NCI-H524 treated with DMSO at 0.1 percent for 48 hours (cell line): ENCODE measurements around the gene QPCTL.

ENCODE experiments used
- DNase-seq: peaks from one replicate; lab custom pipeline; 2025; lab: John Stamatoyannopoulos, UW

QPCTL gene

DNA sequence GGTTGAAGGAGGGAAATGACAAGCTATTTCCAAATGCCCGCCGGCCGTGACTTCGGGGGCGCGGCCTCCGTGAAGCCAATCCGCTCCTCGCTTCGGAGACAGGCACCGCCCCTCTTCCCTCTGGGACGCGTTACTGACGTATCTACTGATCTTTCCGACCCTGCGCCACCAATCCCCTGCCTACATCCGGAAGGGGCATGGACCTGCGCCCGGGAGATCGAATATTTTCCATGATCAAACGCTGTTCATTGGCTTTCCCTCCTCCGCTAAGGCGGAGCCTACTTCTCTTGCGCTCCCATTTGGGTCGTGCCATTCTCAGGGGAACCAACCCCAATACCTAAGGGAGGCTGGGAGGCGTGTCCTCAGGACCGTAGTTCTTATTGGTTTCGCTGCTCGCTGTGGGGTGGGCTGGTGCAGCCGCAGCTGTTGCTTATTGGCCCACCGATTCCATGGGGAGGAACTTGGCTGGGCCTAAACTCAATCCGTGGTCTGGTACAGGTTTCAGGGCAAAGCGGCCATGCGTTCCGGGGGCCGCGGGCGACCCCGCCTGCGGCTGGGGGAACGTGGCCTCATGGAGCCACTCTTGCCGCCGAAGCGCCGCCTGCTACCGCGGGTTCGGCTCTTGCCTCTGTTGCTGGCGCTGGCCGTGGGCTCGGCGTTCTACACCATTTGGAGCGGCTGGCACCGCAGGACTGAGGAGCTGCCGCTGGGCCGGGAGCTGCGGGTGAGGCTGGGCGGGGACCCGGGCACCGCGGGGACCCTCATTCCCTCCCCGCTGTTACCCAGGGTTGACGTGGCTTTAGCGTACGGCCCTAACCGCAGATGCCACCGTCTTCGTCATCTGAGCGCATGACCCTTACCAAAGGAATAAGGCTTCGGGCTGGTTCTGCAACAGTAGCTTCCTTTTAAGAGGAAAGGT is at the start of gene QPCTL:
Gene QPCTL (plus strand): TSS at position 480 of the 919 bp plus-strand sequence. CDS start 38 bp downstream, at position 518.
- peak; percentile 99 for DNase-seq

DNA sequence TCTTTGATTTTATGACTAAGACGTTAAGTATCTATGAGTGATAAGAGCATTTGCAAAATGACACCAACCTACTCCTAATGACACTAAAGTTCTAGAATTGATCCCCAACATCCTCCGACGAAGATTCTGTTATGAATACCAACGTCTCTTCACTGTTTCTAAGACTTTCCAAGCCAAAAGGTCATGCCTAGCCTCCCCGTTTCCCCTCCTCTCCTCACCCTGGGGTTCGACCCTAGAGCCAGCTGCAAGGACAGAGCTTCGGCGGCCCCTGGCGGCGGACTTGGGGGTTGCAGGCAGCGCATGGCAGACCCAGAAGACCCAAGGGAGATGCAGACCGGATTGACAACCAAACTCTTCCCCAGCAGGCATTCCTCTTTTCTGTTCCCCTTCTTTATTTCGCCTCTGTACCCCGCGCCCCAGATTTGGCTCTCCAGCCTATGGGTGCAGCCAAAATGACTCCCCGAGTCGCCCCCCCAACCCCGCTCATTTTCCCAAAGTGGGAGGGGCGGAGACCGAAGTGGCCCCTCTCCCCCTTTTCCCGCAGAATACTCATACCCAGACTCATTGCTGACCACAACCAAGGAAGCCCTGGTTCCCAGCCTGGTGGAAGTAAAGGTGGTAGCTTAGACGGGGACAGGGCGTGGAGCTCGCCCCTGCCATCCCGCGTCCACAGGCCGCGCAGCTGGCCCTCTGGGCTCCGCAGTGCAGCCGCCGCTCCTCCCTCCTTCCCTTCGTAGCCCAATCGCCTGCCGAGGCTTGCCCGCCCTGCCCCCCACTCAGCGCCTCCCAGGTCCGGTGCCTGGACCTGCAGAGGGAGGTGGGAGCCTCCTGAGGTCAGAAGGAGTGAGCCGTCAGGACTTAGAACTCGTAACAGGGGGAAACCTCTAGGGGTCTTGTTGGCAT is 49.2 kb upstream of the QPCTL start:
- DNase-seq, result peak; percentile 65

DNA sequence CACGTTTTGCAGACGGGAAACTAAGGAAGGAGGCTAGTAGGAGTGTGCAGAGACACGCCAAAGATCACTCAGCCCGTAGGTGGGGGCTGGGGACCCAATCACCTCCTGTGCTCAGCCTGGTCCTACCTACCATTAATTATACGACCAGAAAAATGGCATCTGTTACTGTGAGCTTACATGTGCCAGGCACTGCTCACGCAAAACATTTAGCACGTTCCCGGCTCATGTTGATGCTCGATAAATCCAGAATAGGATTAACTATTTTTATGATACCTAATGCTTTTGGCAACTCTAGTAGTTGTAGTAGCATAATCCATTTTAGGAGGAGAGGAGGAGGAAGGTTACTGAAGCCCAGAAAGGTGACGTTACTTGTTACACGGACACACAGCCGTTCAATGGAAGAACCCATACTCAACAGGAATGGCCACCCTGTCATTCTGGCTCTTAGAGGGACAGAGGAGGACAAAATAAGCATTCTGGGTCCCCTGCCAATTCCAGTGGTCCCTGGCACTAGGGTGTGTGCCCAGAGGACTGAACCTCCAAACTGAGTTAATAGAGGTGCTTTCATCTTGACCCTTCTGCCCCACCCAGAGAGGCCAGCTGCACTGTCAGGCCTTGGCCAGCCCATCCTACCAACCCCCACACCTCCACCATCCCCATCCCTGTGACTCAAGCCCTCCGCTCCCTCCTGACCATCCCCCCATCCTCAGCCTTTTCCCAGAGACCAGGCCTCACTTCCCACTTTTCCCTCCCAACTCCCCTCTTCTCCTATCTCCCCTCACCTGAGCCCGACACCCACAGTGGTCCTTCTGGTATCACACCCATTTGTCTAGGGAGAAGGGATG is 48.3 kb upstream of the QPCTL start:
- DNase-seq, result no peak

DNA sequence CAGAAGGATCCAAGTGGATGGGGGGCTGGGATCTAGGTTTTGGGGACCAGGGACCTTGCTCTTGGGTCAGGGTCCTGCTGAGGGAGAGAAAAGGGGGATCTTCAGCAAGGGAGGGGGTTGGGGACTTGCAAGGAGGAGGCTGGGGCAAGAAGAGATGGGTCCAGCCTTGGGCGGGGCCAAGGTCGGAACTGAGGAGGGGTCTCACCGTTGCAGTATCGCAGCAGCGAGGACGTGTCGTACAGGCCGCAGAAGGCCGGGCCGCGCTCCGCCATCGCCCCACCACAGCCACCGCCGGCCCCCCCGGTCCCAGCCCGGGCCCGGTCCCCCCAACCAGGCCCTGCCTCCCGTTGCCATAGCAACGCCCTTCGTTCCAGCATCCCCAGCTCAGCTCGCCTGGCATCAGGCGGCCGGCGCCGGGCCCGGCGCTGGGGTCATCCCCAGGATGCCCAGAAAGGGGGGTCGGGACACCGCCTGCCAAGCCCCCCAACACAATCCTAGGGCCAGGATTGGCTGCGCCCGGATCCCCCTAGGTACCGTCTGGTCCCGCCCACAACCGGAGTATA is 47.3 kb upstream of the QPCTL start:
- DNase-seq, result no peak

DNA sequence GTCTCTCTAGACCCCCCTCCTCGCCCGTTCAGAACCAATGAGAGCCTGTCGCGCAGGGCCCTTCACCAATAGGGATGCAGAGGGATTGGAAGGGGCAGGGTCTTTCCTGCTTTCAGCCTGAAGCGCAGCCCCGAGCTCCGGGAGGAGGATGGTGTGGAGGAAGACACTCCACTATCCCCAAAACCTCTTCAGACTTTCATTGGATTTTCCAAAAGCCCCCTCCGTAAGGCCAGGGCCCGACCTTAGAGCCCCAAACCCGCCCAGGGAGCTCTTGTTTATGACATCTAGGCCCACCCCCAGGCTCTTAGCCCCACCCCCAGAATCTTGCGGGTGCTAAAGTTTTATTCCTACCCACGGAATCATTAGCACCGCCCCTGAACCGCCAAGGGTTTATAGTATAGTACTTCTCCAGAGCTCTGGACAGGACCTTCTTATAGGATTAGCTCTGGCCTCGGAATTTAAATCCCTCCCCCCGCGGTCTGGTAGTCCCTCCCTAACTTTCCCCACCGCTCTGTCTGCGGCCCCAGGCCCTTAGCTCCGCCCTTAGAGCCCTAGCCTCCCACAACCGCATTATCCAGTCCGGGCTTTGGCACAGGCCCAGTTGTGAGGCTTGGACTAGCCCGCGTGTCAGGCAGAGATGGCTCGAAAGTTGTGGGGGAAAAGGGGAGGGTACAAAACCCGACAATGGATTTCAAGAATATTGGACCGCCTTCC is 46.7 kb upstream of the QPCTL start:
- peak; percentile 78 for DNase-seq

DNA sequence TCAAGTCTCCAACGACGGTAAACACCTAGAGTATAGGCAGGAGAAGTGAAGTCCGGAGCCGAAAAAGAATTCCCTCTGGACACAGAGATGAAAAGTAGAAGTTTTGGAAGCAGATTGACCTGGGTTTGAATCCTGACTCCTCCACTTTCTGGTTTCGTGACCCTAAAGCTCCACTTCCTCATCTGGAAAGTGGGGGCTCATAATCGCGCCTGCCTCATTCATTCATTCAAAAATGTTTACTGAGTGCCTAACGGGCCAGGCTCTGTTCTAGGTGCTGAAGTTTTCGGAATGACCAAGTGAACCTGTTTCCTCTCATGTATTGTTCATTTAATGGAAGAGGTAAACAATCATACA is 46.1 kb upstream of the QPCTL start:
- no peak for DNase-seq

DNA sequence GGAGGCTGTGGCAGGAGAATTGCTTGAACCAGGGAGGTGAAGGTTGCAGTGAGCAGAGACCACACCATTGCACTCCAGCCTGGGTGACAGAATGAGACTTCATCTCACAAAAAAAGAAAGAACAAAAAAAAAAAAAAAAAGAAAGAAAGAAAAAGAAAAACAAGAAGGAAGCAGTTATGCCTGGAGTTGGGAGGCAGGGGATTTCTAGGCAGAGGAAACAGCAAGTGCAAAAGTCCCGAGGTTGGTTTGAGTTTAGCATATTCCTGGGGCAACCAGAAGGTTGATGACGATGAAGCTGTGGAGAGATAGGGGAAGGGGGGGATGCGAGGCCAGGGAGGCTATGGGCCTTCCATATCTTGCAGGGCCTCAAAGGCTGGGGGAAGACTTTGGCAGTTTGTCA is 41.7 kb upstream of the QPCTL start:
- DNase-seq, result no peak

DNA sequence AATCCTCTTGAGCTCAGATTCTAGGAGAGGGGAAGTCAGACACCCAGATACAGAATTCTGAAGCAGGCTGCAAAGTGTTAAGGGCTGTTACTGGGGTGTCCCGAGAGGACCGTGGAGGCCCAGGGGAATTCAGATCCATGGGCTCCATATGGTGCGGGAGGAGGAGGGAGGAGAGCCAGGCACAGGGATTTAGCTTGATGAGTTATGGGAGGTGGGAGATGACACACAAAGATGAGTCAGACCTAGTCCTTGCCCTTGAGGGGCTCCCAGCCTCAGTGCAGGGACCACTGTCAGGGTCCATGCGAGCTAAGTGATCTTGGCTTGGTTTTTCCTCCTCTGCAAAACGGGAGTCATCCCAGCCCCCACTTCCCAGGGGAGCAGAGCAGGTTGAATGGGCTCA is 38.8 kb upstream of the QPCTL start:
- DNase-seq, result peak; percentile 84

DNA sequence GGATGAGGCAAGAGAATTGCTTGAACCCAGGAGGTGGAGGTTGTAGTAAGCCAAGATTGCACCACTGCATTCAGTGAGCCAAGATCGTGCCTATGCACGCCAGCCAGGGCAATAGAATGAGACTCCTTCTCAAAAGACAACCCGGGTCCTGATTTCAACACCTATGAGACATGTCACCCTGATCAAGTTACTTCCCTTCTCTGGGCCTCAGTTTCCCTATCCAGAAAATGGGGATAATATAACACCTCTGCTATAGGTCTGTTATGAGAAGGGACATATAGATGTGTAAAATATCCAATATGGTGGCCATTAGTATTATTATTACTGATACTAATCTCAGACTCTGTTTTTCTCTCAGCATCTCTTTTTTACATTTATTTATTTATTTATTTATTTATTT is 37.4 kb upstream of the QPCTL start:
- DNase-seq, result no peak

DNA sequence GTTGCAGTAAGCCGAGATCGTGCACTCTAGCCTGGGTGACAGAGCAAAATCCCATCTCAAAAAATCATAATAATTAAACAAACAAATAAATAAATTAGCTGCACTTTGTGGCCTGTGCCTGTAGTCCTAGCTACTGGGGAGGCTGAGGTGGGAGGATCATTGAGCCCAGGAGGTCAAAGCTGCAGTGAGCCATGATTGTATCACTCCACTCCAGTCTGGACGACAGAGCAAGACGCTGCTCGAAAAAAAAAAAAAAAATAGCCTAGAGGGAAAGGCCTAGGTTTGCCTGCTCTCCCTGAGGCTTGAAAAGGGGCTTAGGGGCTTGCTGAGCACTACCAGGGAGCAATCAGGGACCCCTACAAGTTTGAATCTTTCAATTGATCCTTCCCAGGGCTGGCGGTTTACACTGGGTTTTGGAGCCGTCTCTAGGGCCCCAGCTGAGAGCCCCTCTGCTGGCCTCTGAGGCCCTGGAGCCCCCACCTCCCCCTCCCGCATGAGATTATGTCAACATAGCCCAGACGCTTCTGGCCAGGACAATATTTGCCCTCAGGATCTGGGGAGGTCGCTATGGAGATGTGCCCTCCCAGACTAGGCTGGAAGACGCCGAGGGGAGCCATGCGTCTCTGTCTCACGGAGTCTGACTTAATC is 34.8 kb upstream of the QPCTL start:
- no peak for DNase-seq

DNA sequence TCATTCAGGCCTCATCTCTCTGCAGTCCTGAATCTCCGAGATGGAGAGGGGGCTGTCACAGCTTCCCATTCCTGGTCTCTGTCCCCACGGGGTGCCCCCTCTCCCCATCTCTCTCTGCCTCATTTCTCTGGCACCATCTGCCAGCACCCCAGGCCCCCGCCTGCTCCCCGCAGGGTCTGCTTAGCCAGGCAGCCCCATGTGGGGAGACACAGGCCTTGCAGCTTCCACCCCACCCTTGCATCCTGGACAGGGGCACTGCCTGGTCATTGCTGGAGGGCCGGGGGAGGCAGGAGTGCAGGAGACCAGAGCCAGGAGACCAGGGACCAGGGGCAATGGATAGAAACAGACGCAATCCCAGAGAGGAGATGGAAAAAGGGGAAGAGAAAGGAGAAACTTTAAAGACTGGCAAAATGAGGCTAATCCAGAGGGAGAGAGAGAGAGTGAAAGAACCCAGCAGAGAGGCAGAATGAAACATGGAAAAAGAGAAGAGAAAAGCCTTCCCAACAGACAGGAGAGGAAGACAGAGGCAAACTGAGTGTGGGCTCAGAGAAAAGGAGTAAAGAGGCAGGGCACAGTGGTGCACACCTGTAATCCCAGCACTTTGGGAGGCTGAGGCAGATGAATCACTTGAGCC is 33.3 kb upstream of the QPCTL start:
- no peak for DNase-seq

DNA sequence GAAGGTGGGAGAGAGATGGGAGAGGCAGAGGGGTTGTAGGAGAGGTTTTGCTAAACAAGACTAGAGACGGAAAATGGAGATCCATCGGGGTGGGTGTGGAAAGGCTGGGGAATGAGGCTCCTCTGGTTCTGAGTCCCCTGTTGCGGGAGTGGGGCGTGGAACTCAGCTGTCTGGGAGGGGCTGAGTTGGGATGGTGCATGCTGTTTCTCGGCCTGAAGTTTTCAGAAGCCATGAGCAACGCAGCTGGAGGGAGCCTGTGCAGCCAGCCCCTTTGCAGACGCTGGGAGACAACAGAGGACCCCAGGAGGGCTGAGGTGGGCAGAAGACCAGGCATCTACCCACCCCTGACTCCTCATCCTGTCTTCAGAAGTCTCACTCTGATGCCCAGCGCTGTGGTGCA is 31.8 kb upstream of the QPCTL start:
- no peak for DNase-seq

DNA sequence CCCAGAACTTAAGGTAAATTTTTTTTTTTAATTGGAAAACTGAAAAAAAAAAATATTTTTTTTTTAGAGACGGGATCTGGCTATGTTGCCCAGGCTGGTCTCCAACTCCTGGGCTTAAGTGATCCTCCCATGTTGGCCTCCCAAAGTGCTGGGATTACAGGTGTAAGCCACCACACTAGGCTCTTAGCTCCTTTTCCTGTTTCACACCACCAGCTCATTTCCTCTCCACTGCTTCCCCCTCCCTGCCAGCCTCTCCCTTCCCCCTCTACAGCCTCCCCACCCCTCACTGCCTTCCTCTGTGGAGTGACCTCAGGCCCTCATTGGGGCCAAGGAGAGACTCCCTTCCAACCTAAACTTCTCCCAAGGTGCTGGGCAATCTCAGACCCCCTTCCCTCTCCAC is 28.7 kb upstream of the QPCTL start:
- DNase-seq, result no peak

DNA sequence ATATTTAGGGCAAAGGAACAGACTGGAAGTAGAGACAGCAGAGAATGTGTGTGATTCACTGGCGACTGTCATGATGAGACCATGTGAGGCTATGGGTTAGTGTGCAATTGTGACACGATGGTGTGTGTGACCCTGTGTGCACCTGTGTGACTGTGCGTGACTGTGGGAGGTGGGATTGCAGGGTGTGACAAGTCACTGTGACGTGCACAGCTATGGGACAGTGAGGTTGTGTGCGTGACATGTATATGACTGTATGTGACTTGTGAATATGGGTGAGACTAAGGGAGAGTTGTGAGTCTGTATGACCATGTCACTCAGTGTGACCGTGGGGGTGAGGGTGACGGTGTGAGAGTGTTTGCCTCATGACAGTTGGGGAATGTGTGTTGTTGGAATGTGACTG is 27.9 kb upstream of the QPCTL start:
- no peak for DNase-seq

DNA sequence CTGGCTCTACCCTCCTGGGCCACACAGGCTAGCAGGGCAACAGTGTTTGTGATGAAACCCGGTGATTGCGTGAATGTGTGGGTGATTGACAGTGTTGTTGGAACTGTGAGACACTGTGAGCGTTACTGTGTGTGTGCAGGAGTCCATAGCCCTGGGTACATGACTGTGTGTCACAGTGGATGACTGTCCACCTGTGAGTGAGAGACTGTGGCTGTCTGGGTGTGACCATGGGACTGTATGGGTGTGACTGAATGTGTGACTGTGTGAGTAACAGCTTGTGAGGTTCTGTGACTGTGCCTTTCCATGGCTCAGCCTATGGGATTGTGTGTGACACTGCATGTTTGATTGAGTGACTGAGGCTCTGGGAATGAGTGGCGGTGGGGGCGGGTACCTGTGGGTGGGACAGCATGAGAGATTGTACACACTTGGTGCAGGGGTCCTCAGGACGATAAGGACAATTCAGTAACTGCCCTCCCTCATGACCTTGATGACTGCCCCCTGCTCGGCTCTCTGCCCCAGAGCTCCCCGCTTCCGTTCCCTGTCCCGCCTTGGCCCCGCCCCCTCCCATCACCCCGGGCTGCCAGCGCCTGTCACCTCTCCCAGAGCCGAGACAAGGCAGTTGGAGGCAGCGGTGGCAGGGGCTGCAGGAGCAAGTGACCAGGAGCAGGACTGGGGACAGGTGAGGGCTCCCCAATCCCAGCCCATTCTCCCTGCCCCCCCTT is 24.7 kb upstream of the QPCTL start, which contains the start of gene GIPR:
Gene GIPR (plus strand): TSS at position 602 of the 722 bp plus-strand sequence. CDS start 1,300 bp downstream, outside the sequence.
- no peak for DNase-seq

DNA sequence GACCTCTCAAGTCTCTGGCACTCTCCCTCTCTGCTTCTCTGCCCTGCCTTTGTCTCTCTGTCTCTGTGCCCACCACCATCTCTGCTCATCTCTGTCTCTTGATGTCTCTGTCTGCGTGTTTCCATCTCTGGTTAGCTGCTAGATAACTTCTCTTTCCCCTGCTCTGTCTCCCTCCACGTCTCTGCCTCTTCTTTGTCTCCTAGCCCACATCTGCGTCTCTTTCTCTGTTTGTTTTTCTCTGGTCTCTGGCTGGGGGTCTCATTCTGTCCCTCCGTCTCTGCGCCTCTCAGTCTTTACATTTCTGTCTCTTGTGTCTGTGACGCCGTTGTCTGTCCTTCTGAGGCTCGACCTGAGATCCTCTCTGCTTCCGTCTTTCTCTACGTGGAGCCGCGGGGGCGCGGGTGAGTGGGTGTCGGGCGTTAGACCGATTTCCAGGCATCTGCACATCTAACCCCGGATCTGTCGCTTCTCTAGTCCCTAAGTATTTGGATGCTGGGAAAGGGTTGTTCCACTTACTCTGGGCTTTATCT is 24.1 kb upstream of the QPCTL start:
- no peak for DNase-seq

DNA sequence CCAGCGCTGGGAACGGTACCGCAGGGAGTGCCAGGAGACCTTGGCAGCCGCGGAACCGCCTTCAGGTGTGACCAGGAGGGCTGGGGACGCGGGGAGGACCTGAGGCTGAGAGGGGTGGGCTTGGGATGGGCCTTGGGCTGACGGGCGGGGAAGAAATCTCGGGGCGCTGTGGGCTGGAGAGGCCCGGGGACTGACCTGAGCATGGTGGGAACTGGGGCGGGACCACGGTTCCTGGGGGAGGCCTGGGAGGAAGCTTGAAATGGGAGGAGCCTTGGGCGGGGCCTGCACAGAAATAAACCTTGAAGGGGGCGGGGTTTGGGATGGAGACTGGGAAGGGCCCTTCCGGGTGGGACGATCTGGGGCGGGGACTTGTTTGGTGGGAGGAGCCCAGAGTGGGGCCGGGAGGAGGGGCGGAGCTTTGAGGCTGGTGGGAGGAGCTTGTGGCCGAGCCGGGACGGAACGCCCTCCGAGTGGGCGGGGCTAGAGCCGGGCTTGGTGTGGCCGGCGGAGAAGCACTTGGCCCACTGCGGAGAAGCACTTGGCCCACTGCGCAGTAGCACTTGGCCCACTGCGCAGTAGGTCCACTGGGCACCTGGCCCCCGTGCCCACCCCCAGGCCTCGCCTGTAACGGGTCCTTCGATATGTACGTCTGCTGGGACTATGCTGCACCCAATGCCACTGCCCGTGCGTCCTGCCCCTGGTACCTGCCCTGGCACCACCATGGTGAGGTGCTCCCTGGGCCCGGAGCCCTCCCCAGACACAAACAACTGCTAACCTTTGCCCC is 21.6 kb upstream of the QPCTL start:
- DNase-seq, result no peak

DNA sequence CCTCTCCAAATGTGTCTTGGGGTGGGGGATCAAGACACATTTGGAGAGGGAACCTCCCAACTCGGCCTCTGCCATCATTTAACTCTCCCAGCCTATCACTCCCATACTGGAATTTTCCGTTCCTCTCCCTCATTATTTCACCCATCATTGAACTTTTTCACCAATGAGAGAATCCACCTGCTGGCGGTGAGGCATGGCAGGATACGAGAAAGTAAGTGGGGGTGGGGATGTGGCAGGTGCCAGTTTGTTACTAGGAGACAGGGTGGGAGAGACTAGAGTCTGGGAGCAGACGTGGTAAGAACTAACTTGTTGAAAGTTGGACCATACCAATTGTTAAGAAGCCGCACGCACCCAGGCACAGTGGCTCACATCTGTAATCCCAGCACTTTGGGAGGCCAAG is 17.5 kb upstream of the QPCTL start:
- no peak for DNase-seq
